Measurements from ENCODE around the gene DRD4.

Gene DRD4

DNA sequence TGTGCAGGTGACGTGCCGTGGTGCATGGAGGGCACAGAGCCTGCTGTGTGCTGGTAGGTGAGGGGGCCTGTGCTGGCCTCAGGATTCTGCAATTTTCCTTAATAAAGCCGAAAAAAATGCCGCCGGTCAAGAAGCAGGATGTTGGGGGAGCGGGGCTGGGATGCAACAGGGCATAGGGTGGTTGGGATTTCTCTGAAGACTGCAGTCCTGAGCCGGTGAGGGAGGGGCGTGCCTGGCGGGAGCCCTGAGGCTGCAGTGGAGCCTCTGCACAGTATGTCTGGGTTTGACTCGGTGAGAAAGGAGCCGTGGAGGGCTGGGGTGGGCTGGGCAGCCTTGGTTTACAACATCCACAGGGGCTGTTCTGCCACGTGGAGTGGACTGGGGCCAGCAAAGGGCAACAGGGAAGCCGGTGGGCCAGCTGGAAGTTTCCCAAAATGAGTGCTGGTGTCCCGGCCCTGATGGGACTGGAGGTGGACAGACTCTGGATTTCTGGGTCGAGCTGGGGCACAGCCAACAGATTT, 13.7 kb upstream of the DRD4 start:
- DNase-seq (ENCODE audit: low read depth), result no peak

GRCh38 chr11:623999-624704, 12.9 kb upstream of the DRD4 start:
- no peak for DNase-seq (ENCODE audit: low read depth)

- no peak for DNase-seq (ENCODE audit: low read depth)
Measured at GRCh38 chr11:624705-625635, 12.1 kb upstream of the DRD4 start, which contains the start of gene CDHR5. Gene CDHR5 (minus strand): TSS chr11:624955. CDS start chr11:624902, 53 bp downstream.

DNA sequence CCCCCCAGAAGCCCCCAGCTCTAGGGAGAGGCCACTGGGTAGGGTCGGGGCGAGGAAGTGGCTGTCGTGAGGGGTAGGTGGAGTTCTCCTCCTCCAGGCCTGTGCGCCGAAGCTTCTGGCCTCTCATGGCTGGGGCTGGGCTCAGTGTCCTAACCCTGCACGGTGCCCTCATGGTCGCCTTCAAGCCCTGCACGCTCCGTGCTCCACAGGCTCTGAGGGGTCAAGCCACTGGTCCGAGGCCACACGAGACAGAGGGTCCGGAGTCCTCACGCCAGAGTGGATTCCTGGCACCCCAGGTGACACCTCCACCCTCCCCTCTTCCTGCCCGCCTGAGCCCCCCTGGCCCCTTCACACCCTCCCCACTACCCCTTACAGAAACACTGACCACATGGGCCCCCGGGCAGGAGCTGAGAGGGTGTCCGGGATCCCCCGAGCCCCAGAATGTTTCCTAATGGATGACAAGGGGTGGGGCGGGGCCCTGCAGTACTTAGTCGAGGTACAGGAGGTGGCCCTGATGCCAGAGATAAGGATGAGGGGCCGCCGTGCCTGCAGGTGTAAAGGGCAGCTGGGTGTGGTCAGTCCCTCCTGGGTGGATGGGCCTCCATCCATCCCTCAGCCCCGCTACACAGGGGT, 11.3 kb upstream of the DRD4 start:
- DNase-seq (ENCODE audit: low read depth), result no peak

DNA sequence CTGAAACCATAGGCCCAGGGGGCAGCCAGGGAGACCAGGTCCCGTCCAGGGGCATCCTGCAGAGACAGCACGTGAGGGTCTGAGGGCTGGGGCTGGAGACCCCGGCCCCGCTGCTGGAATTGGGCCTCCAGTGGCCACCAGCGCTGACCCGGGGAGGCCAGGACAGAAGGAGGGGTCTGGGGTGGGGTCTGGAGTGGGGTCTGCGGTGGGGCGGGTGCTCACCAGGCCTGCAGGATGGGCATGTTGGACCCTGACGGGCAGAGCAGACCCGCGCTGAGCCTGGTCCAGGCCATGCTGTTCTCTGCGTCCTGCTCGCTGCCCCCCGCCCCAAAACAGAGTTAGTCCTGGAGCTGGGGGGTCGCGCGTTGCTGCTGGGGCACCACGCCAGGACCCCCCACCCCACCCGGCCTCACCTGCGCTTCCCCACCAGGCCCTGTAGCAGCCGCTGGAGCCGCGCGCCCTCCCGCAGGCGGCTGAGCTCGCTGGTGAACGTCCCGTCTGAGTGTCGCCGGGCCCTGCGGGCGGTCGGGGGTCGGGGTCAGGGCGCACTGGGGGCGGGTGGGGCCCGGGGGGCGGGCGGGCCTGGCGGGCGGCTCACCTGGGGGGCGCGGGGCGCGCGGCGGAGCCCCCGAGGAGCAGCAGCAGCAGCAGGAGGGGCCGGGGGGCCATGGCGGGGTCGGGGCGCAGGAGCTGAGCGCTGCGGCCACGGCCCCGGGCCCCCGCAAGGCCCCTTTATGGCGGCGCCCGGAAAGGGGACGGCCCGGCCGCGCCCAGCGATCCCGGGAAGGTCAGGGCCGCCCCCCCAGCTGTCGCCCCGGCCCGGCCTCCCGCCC, 10.4 kb upstream of the DRD4 start, which contains the start of gene SCT:
SCT (minus strand) TSS at position 707 of the 833 bp plus-strand sequence; CDS start at position 669, 38 bp downstream.
- DNase-seq (ENCODE audit: low read depth), result no peak

DNA sequence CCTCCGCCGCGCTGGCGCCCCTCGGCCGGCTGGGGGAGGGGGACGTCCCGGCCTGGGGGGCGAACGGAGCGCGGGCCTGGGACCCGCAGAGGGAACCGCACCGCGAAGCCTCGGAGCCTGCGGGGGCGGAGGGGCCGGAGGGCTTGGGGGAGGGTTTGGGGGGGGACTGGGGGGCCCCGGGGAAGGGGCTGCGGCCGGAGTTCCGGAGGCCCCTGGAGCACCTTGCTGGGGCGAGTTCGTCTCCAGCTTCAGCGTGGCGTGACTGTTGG, 9.8 kb upstream of the DRD4 start:
- DNase-seq (ENCODE audit: low read depth), result no peak

DNA sequence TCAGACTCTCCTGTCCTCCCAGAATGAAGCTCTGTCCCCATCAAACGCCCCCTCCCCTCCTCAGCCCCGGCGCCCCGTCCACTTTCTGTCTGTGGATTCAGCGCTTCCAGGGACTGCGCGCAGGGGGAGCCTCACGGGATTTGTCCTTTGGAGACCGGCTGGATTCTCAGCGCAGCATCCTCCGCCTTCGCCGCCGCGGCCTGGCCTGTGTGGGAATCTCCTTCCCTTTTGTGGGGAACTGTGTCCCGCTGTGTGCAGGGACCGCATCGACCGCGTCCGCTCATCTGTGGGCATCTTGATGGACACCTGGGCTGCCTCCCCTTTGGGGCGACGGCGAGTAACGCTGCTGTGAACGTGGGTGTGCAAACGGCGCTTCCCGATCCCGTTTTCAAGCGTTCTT, 9.0 kb upstream of the DRD4 start:
- DNase-seq (ENCODE audit: low read depth), result no peak

GRCh38 chr11:629237-629583, 7.9 kb upstream of the DRD4 start:
- DNase-seq (ENCODE audit: low read depth), result no peak

DNA sequence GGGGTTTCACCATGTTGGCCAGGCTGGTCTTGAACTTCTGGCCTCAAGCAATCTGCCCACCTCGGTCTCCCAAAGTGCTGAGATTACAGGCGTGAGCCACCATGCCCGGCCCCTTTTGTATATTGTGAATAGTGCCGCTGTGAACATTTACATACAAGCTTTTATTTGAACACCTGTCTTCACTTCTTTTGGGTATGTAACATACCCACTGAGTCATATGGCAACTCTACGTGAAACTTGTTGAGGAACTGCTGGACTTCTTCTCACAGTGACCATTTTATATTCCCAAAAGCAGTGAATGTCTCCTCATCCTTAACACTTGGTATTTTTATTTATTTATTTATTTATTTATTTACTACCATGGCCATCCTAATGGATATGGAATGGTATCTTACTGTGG, 6.2 kb upstream of the DRD4 start:
- no peak for DNase-seq (ENCODE audit: low read depth)

GRCh38 chr11:635945-636510, 1.0 kb upstream of the DRD4 start:
- DNase-seq (ENCODE audit: low read depth), result no peak

DNA sequence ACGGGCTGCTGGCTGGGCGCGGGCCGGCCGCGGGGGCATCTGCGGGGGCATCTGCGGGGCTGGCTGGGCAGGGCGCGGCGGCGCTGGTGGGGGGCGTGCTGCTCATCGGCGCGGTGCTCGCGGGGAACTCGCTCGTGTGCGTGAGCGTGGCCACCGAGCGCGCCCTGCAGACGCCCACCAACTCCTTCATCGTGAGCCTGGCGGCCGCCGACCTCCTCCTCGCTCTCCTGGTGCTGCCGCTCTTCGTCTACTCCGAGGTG, 194 bp downstream of the DRD4 start:
- no peak for DNase-seq (ENCODE audit: low read depth)

DNA sequence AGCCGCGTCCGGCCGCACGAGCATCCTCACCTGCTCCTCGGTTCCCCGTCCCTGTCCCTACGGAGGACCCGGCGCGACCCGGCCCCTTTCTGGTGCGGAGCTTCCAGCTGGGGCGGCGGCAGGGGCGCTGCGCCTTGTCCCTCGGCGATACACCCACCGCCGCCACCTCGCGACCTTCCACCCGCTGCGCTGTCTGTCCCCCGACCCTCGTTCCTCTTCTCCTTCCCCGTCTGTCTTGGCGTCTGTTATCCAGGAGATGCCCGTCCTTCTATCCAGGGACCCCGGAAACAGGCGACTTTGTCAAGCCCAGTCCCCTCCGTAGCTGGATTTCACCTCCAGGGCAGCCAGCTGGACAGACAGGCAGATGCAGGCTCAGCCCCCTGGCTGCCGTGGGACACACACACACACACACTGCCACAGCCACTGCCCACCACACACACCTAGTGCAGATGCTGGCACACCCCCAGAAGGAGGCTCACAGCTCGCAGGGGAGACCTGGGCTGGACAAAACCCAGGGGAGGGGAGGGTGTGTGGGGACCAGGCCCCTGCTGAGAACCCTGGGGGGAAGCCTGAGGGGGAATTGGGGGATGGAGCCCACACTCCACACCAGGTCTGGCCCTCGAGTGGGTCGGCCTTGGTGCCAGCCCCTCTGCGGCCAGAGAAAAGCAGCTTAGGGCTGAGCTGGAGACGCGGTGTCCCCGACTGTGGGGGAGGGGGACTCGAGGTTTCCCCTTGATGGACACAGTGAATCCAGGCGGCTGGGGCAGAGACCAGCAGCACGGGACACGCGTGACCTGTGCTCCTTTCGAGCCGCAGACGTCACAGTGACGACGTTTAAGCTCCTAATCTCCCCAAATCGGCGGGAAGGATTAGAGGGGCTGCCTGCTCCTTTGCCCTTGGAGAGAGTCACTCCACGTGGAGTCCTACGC, 788 bp downstream of the DRD4 start:
- DNase-seq (ENCODE audit: low read depth), result no peak

DNA sequence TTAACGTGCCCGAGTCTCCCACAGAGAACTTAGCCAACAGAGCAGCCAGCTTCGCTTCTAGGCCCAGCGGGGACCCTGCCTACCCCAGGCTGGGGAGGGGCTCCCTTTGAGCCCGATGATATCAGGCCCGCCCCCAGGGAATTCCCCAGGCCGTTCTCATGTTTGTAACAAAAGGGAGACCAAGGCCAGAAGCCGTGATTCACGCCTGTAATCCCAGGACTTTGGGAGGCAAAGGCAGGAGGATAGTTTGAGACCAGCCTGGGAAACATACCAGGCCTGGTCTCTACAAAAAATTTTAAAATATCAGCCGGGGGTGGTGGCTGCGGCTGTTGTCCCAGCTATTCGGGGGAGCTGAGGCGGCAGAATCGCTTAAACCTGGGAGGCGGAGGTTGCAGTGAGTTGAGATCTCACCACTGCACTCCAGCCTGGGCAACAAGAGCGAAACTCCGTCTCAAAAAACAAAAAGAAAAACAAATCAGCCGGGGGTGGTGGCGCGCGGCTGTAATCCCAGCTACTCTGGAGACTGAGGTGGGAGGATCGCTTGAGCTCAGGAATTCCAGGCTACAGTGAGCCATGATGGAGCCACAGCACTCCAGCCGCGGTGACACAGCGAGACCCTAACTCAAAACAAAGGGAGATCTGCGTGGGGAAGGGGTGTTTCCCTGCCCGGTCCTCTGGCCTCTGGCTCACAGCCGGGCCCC, 1.7 kb downstream of the DRD4 start:
- no peak for DNase-seq (ENCODE audit: low read depth)

DNA sequence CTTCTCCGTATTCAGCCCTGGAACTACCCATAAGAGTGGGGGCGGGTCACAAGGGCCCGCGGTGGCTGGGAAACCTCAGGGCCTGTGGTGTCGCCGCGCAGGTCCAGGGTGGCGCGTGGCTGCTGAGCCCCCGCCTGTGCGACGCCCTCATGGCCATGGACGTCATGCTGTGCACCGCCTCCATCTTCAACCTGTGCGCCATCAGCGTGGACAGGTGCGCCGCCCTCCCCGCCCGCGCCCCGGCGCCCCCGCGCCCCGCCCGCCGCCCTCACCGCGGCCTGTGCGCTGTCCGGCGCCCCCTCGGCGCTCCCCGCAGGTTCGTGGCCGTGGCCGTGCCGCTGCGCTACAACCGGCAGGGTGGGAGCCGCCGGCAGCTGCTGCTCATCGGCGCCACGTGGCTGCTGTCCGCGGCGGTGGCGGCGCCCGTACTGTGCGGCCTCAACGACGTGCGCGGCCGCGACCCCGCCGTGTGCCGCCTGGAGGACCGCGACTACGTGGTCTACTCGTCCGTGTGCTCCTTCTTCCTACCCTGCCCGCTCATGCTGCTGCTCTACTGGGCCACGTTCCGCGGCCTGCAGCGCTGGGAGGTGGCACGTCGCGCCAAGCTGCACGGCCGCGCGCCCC, 2.4 kb downstream of the DRD4 start:
- DNase-seq (ENCODE audit: low read depth), result no peak

- DNase-seq (ENCODE audit: low read depth), result no peak
Measured at GRCh38 chr11:640021-640706, 3.1 kb downstream of the DRD4 start.

DNA sequence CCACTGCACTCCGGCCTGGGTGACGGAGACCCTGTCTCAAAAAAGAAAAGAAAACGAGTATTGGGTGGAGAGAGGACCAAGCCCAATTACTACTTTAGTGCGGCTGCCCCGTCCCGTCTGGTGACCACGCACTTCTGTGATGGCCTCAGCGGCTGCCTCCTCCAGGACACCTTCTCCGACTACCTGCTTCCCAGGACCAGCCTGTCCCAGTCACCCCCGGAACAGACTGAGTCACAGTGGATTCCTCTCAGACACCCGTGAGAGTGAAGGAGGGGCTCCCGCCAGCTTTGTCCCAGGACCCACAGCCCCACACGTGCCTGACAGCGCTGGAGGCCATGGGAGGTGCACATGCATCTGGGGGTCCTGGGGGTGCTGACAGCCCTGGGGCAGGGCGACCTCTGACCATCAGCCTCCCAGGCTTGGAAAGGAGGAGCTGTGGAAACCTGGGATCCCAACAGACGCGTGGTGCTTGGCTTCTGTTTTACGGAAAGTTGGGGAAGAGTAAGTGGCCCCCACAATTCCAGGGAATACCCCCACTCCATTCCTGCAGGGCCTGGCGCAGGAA, 4.8 kb downstream of the DRD4 start:
- no peak for DNase-seq (ENCODE audit: low read depth)

DNA sequence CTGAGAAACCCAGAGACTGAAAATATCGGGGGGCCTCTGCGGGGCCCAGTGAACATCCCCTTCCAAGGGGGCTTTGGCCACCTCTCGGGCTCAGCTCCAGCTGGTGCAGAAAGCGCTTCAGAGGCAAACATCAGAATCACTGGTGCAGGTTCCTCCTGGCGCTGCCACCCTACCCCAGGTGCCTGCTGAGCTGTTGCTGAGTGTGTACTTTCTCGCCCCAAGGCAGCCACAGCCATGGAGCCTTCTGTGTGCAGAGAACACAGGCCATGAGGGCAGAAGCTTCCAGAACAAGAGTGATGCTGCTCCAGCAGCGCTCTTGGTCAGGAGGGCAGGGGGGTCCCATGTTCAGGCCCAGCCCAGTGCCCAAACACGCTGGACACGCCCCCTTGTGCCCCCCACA, 6.3 kb downstream of the DRD4 start:
- DNase-seq (ENCODE audit: low read depth), result no peak

DNA sequence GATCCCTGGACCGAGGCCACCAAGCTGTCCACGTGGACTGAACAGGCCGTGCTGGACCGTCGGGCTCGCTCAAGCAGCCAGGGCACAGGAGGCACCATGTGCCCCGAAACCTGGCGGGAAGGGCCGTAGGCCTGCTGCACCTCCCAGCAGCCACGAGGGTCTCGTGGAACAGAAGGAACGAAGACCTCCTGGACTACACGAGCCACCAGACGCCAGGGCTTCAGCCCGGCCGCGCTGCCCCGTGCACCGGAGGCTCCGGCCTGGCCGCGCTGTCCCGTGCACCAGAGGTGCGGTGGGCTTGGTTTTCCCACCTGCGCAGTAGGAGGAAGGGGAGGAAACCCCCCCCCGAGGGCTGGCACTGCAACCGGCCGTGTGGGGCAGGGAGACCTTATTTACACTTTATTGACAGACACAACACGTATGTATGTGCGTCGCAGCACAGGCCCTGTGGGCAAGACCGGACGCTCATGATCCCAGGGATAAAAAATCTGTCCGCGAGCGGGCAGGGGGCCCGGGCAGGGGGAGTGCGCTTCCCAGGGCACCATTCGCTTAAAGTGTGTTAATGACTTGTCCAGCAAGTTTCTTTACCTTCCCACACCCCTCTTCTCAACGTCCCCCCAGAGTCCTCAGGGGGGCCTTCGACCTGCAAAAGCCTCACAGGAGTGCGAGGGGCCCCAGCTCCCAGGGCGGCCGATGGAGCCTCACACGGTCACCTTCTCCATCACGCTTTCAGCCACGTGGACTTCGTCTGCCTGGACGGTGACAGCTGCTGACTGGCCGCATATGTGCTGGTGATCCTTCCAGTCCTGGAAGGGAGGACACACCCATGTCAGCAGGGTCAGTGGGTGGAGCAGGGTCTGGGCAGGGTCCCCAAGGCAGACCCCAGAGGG, 7.0 kb downstream of the DRD4 start:
- no peak for DNase-seq (ENCODE audit: low read depth)
